ENCODE results near the gene CMIP. TPM values are rescaled to one million over a fixed set of nuclear protein-coding genes. Genes with fewer than 3 reads are reported as not detected.

The CMIP gene
- polyA plus RNA-seq, 1 of the 3 experiments (the other 2 are of a cell fraction): 5.4 TPM

DNA sequence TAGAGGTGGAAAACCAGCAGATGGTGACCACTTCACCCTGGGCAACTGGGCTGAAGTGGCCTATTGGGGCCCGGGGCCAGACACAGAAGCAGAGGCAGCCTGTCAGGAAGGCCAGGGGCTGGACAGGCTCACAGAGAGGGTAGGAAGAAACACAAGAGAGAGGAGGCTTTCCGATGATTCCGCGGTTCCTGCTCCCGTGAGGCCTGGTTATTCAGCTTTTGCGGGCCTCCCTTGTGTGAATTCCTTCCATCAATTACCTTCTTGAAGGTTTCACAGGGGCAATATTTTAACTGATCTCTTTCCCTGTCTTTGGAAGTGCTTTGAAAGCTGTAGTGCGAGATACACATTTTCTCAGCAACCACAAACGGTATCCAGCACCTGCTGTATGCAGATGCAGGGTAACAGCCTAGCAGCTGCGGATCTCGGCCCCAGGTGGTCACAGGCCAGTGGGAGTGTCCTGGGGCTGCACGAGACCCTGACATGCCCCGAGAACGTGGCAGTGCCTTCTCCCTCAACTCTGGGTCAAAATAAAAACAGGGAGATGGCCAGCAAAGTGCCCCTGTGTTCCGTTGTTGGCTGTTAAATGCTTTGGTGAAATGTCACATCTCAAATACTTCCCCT, 11.6 kb upstream of the CMIP start (continued):
- TF ChIP-seq REST (IDR thresholded peaks at IDR 0.05; ENCODE audit: low read depth, low read length): no peak
- TF ChIP-seq SIN3A (IDR thresholded peaks at IDR 0.05; ENCODE audit: borderline replicate concordance, low read depth, low read length): no peak
- no peak for TF ChIP-seq GATA2 (CRISPR knock-in tag; IDR thresholded peaks at IDR 0.05)
- TF ChIP-seq TAF1 (IDR thresholded peaks at IDR 0.05; ENCODE audit: borderline replicate concordance, low read depth, low read length): no peak
- TF ChIP-seq USF1 (IDR thresholded peaks at IDR 0.05; ENCODE audit: borderline replicate concordance, low read depth): no peak
- no peak for TF ChIP-seq RXRA (IDR thresholded peaks at IDR 0.05; ENCODE audit: borderline replicate concordance, low read depth)
- TF ChIP-seq, protein P1, sequence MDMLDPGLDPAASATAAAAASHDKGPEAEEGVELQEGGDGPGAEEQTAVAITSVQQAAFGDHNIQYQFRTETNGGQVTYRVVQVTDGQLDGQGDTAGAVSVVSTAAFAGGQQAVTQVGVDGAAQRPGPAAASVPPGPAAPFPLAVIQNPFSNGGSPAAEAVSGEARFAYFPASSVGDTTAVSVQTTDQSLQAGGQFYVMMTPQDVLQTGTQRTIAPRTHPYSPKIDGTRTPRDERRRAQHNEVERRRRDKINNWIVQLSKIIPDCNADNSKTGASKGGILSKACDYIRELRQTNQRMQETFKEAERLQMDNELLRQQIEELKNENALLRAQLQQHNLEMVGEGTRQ (IDR thresholded peaks at IDR 0.05; ENCODE audit: borderline replicate concordance, low read depth, low read length): no peak

DNA sequence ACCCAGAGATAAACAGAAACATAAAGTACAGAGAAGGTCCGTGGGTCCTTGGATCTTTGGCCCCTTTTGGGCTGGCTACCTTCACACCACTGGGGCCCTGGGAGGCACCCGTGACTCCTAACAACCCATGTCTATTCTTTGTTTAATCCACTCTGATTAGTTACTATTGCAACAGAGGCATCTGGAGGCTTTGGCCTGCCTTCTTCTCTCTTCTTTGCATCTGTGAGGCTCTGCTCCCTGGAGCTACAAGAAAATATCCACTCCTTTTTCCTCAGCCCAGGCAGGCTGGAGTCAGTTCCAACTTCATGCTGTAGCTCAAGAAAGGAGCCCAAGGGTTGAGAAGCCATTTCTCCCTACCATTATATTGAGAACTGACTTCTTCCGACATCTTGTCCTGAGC, 9.5 kb upstream of the CMIP start:
- Histone ChIP-seq H3K9me2 (no peaks in the 10 kb centered on the region), H3K27ac (ENCODE audit: low read depth in 2 of 2, low read length in 1 of 2) (no peak overlapping the region), H3K4me2 (no peak overlapping the region), H3K4me1 (ENCODE audit: control insufficient read depth in 1 of 2, insufficient read depth in 2 of 2, low read depth in 1 of 2, low read length in 1 of 2) (no peaks in the 10 kb centered on the region; a peak in 1 of 4 replicates), H3K36me3 (replicated peaks in 1 of 2; ENCODE audit: control insufficient read depth in 1 of 2, insufficient read depth in 2 of 2, low read length in 1 of 2) (no peaks in the 10 kb centered on the region), H3K4me3 (ENCODE audit: low read depth in 2 of 2, low read length in 1 of 2) (no peak overlapping the region), H2AFZ (ENCODE audit: low read depth) (no peak overlapping the region), H3F3A (replicated peaks; ENCODE audit: insufficient read depth) (peaks cover 2% of the 10 kb centered on the region), H4K20me1 (ENCODE audit: insufficient read depth) (no peaks in the 10 kb centered on the region), H3K79me2 (ENCODE audit: insufficient read depth) (no peaks in the 10 kb centered on the region), H3K9me3 (no peaks in the 10 kb centered on the region), H3K27me3 (ENCODE audit: insufficient read depth) (no peaks in the 10 kb centered on the region; the same call in 1 of the 2 replicates), H3K9ac (no peak overlapping the region)
- DNase-seq: no peak
- 91% methylated on average over 3 of the region's 3 CpGs for WGBS (ENCODE audit: low lambda C conversion rate)
- POLR2A ChIA-PET: no interaction called here
- CTCF ChIA-PET: no interaction called here
- TF ChIP-seq GATA2 (CRISPR knock-in tag; IDR thresholded peaks at IDR 0.05): no peak
- no peak for TF ChIP-seq TAF1 (IDR thresholded peaks at IDR 0.05; ENCODE audit: borderline replicate concordance, low read depth, low read length)
- TF ChIP-seq USF1 (IDR thresholded peaks at IDR 0.05; ENCODE audit: borderline replicate concordance, low read depth): no peak
- TF ChIP-seq MEF2A (IDR thresholded peaks at IDR 0.05; ENCODE audit: borderline replicate concordance, low read depth): no peak
- no peak for TF ChIP-seq MAX (IDR thresholded peaks at IDR 0.05; ENCODE audit: low read depth)
- TF ChIP-seq NFIC (IDR thresholded peaks at IDR 0.05; ENCODE audit: borderline replicate concordance): no peak
- no peak for TF ChIP-seq RXRA (IDR thresholded peaks at IDR 0.05; ENCODE audit: borderline replicate concordance, low read depth)
- no peak for TF ChIP-seq FOSL2 (IDR thresholded peaks at IDR 0.05; ENCODE audit: borderline replicate concordance, low read depth)
- no peak for TF ChIP-seq JUND (IDR thresholded peaks at IDR 0.05)
- no peak for TF ChIP-seq FOXJ3 (CRISPR knock-in tag; IDR thresholded peaks at IDR 0.05)
- TF ChIP-seq NRF1 (IDR thresholded peaks at IDR 0.05; ENCODE audit: low read depth, low read length): no peak
- no peak for TF ChIP-seq ZBTB33 (IDR thresholded peaks at IDR 0.05; ENCODE audit: borderline replicate concordance, low read depth)
- TF ChIP-seq, protein P2, sequence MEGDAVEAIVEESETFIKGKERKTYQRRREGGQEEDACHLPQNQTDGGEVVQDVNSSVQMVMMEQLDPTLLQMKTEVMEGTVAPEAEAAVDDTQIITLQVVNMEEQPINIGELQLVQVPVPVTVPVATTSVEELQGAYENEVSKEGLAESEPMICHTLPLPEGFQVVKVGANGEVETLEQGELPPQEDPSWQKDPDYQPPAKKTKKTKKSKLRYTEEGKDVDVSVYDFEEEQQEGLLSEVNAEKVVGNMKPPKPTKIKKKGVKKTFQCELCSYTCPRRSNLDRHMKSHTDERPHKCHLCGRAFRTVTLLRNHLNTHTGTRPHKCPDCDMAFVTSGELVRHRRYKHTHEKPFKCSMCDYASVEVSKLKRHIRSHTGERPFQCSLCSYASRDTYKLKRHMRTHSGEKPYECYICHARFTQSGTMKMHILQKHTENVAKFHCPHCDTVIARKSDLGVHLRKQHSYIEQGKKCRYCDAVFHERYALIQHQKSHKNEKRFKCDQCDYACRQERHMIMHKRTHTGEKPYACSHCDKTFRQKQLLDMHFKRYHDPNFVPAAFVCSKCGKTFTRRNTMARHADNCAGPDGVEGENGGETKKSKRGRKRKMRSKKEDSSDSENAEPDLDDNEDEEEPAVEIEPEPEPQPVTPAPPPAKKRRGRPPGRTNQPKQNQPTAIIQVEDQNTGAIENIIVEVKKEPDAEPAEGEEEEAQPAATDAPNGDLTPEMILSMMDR (IDR thresholded peaks at IDR 0.05): no peak
- no peak for TF ChIP-seq RFX5 (IDR thresholded peaks at IDR 0.05; ENCODE audit: low read length)
- no peak for TF ChIP-seq RCOR1 (IDR thresholded peaks at IDR 0.05; ENCODE audit: low read length)
- TF ChIP-seq, protein P1 (IDR thresholded peaks at IDR 0.05; ENCODE audit: borderline replicate concordance, low read depth, low read length): no peak

Measured in SK-N-SH (cell line).